ENCODE data around the gene STIMATE. TPM values are rescaled to one million over a fixed set of nuclear protein-coding genes. Genes with fewer than 3 reads are reported as not detected.

Gene STIMATE
- polyA plus RNA-seq, 3 donors: 8.9 to 49.9 (median 11.7) TPM

GRCh38 chr3:52798978-52799476 lies 98.3 kb downstream of the STIMATE start:
- intact Hi-C loops (cut with micrococcal nuclease): loop anchor here in 1 of 2 donors (2.0 kb wide), 1 partner anchor 56 kb away; no protein-coding TSS in a partner anchor

GRCh38 chr3:52798376-52798977 lies 98.9 kb downstream of the STIMATE start:
- no peaks in the 10 kb centered on the region for H4K20me1 ChIP-seq (ENCODE audit: insufficient read depth, low read length)
- H3K4me2 ChIP-seq (replicated peaks; ENCODE audit: extremely low read depth, low read length, poor library complexity, severe bottlenecking): no peak overlapping the region
- H3K27me3 ChIP-seq (ENCODE audit: control insufficient read depth in 2 of 2, insufficient read depth in 2 of 2, low read length in 2 of 2): no peaks in the 10 kb centered on the region
- H3K4me1 ChIP-seq (ENCODE audit: control insufficient read depth in 1 of 2, insufficient read depth in 2 of 2, low read length in 2 of 2): peaks cover 4 to 5% of the 10 kb centered on the region in 2 donors
- Mint-ChIP-seq H3K27me3 (ENCODE audit: low read depth in 3 of 3) (peaks cover 0 to 5% (median 4%) of the 10 kb centered on the region in 3 donors), H3K4me3 (no peak overlapping the region), H3K27ac (no peak overlapping the region), H3K36me3 (no peaks in the 10 kb centered on the region), H3K4me1 (peaks cover 7% of the 10 kb centered on the region), H3K9me3 (no peaks in the 10 kb centered on the region)
- TF ChIP-seq CTCF (IDR thresholded peaks at IDR 0.05): no peak
- no peak overlapping the region for H2AFZ ChIP-seq (ENCODE audit: insufficient read depth, low read depth, low read length, poor library complexity, severe bottlenecking)
- no peaks in the 10 kb centered on the region for H3K9me3 ChIP-seq (replicated peaks in 1 of 2; ENCODE audit: control insufficient read depth in 1 of 2, insufficient read depth in 1 of 2, low read length in 2 of 2)
- intact Hi-C loops (cut with micrococcal nuclease): loop anchor here in 1 of 2 donors (2.0 kb wide), 1 partner anchor 56 kb away; no protein-coding TSS in a partner anchor
- H3K9ac ChIP-seq (ENCODE audit: insufficient read depth, low read length, poor library complexity, severe bottlenecking): no peak overlapping the region
- H3K36me3 ChIP-seq (replicated peaks in 1 of 2; ENCODE audit: control insufficient read depth in 1 of 2, insufficient read depth in 2 of 2, low read length in 2 of 2): no peaks in the 10 kb centered on the region
- no peak for DNase-seq
- no peaks in the 10 kb centered on the region for H3K79me2 ChIP-seq (ENCODE audit: insufficient read depth, low read length)
- H3K4me3 ChIP-seq (replicated peaks in 1 of 3; ENCODE audit: low read depth in 2 of 3, low read length in 3 of 3): no peak overlapping the region
- 95% methylated on average over 10 of the region's 10 CpGs for WGBS (ENCODE audit: insufficient coverage)
- no peak overlapping the region for H3K27ac ChIP-seq (ENCODE audit: low read depth in 1 of 2, low read length in 2 of 2)

More at GRCh38 chr3:52798978-52799476, 98.3 kb downstream of the STIMATE start:
- Histone ChIP-seq H3K4me2 (replicated peaks; ENCODE audit: extremely low read depth, low read length, poor library complexity, severe bottlenecking) (no peak overlapping the region), H3K4me3 (replicated peaks in 1 of 3; ENCODE audit: low read depth in 2 of 3, low read length in 3 of 3) (no peak overlapping the region), H3K27me3 (ENCODE audit: control insufficient read depth in 2 of 2, insufficient read depth in 2 of 2, low read length in 2 of 2) (no peaks in the 10 kb centered on the region), H4K20me1 (ENCODE audit: insufficient read depth, low read length) (no peaks in the 10 kb centered on the region), H3K27ac (ENCODE audit: low read depth in 1 of 2, low read length in 2 of 2) (no peak overlapping the region), H2AFZ (ENCODE audit: insufficient read depth, low read depth, low read length, poor library complexity, severe bottlenecking) (no peak overlapping the region), H3K36me3 (replicated peaks in 1 of 2; ENCODE audit: control insufficient read depth in 1 of 2, insufficient read depth in 2 of 2, low read length in 2 of 2) (no peaks in the 10 kb centered on the region), H3K9ac (ENCODE audit: insufficient read depth, low read length, poor library complexity, severe bottlenecking) (no peak overlapping the region), H3K79me2 (ENCODE audit: insufficient read depth, low read length) (no peaks in the 10 kb centered on the region), H3K4me1 (ENCODE audit: control insufficient read depth in 1 of 2, insufficient read depth in 2 of 2, low read length in 2 of 2) (no peaks in the 10 kb centered on the region), H3K9me3 (replicated peaks in 1 of 2; ENCODE audit: control insufficient read depth in 1 of 2, insufficient read depth in 1 of 2, low read length in 2 of 2) (no peaks in the 10 kb centered on the region)
- peak; percentile 15 to 37 (median 36) for DNase-seq
- Mint-ChIP-seq H3K27ac (peak overlapping the region in 1 of 7 donors; percentile 30), H3K36me3 (no peaks in the 10 kb centered on the region), H3K27me3 (ENCODE audit: low read depth in 3 of 3) (peaks cover under 1 to 4% (median 4%) of the 10 kb centered on the region in 3 donors), H3K9me3 (no peaks in the 10 kb centered on the region), H3K4me3 (no peak overlapping the region), H3K4me1 (peaks cover 3% of the 10 kb centered on the region)
- 76% methylated on average over 13 of the region's 14 CpGs for WGBS (ENCODE audit: insufficient coverage)
- peak; percentile 91 for TF ChIP-seq CTCF (IDR thresholded peaks at IDR 0.05)
